Measurements from ENCODE around the gene CHN1. TPM values are rescaled to one million over a fixed set of nuclear protein-coding genes. Genes with fewer than 3 reads are reported as not detected.

Gene CHN1
- total RNA-seq, 2 donors from 2014 or later, result 13.3 to 30.7 TPM

DNA sequence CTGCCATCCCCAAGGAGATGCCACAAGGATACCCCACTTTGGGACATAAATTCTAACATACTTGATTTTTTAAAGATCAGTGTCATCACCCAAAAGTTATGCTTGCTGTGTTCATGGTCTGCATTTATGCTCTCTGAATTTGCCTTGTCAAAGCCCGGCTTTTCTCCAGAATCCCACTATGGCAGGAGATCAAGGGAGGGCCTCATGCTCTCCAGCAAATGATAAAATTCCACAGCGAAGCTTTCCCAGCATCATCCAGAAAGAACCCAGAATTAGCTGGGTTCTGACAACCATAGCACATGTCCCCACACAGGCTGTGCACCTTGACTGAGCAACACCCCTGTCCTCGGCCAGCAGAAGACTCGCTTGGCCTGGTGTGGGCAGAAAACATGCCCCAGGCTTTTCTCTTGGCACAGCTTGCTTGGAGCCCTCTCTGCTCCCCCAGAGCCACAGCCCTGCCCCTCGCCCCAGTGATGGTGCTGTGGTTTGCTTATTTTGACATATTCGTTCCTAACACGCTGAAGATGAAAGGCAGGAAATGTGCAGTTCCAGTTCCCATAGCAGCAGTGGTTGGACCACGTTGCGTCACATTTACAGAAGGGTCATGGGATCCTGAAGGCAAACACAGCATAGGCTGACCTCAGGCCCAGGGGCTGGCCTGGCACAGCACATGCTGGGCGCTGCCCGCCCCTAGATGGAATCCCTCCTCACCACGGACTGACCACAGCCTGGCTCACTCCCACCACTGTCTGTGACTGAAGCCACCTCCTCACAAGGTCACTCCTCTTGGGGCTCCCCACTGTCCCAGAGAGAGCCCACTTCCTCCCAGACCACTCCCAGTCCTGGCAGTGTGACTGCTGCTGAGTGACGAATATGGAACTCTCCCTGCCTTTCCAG lies 226.8 kb downstream of the CHN1 start:
- Histone ChIP-seq H3K4me1 (ENCODE audit: control insufficient read depth in 1 of 2, low read depth in 2 of 2) (peaks cover 0 to 4% of the 10 kb centered on the region in 2 donors), H3K27me3 (replicated peaks; ENCODE audit: insufficient read depth) (no peaks in the 10 kb centered on the region), H3K36me3 (no peaks in the 10 kb centered on the region), H3K4me3 (no peak overlapping the region), H3K27ac (no peak overlapping the region), H3K9me3 (no peaks in the 10 kb centered on the region)
- ATAC-seq (ENCODE audit: insufficient number of reproducible peaks, low FRiP score, low read depth) (no peak), DNase-seq (ENCODE audit: low spot score) (no peak)
- TF ChIP-seq, protein P1, sequence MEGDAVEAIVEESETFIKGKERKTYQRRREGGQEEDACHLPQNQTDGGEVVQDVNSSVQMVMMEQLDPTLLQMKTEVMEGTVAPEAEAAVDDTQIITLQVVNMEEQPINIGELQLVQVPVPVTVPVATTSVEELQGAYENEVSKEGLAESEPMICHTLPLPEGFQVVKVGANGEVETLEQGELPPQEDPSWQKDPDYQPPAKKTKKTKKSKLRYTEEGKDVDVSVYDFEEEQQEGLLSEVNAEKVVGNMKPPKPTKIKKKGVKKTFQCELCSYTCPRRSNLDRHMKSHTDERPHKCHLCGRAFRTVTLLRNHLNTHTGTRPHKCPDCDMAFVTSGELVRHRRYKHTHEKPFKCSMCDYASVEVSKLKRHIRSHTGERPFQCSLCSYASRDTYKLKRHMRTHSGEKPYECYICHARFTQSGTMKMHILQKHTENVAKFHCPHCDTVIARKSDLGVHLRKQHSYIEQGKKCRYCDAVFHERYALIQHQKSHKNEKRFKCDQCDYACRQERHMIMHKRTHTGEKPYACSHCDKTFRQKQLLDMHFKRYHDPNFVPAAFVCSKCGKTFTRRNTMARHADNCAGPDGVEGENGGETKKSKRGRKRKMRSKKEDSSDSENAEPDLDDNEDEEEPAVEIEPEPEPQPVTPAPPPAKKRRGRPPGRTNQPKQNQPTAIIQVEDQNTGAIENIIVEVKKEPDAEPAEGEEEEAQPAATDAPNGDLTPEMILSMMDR (IDR thresholded peaks at IDR 0.05), result no peak

DNA sequence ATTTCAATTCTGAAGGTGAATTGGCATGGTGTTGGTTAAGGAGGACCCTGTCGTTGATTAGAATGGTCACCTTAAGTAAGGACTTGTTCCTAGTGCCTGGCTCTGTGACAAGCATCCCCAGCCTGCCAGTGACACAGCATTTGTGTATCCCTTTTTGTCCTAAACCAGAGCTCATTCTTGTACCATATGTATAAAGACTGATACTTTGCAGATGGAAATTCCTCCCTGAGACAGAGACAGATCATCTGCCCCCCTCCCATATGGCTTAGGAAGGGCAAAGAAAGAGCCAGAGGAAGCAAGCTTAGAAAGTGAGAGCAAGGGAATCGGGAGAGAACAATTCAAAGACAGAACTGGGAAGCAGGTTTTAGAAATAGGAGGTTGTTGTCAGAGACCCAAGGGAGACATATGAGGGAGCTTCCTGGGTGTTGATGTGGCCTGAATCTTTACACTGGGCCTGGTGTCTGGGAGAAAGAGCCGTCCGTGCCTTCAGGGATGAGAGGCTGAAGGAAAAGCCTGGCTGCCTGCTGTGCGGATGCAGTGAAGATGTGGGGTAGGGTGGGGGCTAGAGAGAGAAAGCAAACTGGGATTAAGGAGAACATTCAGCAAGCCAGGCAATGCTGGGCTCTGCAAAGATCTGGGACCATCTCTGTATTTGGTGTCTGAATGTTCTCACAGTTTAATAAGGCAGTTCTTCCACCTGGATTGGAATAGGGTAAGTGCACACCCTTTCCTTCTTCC lies 227.7 kb downstream of the CHN1 start:
- TF ChIP-seq, protein P1 (IDR thresholded peaks at IDR 0.05), result no peak
- no peaks in the 10 kb centered on the region for H3K36me3 ChIP-seq
- no peak overlapping the region for H3K27ac ChIP-seq
- no peaks in the 10 kb centered on the region for H3K27me3 ChIP-seq (replicated peaks; ENCODE audit: insufficient read depth)
- H3K4me3 ChIP-seq, result no peak overlapping the region
- H3K9me3 ChIP-seq, result no peaks in the 10 kb centered on the region
- peaks cover 3 to 10% of the 10 kb centered on the region in 2 donors for H3K4me1 ChIP-seq (ENCODE audit: control insufficient read depth in 1 of 2, low read depth in 2 of 2)
- ATAC-seq (ENCODE audit: insufficient number of reproducible peaks, low FRiP score, low read depth) (no peak), DNase-seq (ENCODE audit: low spot score) (no peak)

DNA sequence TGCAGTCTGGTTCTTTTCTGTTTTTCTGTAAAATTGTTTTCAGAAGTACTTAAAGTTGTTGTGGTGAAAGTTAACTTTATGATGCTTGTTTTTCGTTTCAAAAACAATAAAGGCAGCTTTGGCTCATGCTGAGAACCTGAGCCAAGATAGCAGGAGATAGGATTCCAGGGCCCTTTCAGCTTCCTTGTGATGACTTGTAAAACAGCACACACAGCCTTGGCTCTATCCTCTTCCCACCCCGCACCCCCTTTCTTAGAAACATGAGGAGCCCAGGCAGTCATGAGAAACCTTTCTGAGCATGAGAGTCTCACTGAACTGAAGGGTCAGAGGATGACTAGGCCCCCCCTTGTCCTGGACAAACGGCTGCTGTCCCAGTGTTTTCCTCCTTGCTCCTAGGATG lies 228.5 kb downstream of the CHN1 start:
- no peaks in the 10 kb centered on the region for H3K27me3 ChIP-seq (replicated peaks; ENCODE audit: insufficient read depth)
- H3K4me3 ChIP-seq, result no peak overlapping the region
- H3K4me1 ChIP-seq (ENCODE audit: control insufficient read depth in 1 of 2, low read depth in 2 of 2), result peaks cover 6 to 16% of the 10 kb centered on the region in 2 donors
- no peak overlapping the region for H3K27ac ChIP-seq
- no peaks in the 10 kb centered on the region for H3K36me3 ChIP-seq
- ATAC-seq (ENCODE audit: insufficient number of reproducible peaks, low FRiP score, low read depth), result no peak
- no peaks in the 10 kb centered on the region for H3K9me3 ChIP-seq
- TF ChIP-seq, protein P1 (IDR thresholded peaks at IDR 0.05), result no peak
- DNase-seq (ENCODE audit: low spot score), result no peak

DNA sequence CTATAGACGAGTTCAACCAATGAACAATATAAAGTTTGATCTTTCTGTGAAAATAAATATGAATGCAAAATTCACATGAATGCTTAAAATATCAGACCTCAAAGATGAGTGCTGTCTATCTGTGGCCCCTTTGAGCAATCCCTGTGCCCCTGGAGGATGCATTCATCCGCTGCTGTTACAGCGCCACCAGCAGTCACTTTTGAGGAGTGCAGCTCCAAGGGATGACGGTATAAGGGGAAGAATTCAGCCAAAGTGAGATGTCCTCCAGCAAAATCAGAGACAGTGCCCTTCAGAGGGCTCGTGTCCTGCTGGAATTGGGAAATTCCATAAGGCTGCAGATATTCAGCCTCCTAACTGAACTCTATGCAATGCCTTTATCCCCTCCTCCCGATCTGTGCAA lies 229.0 kb downstream of the CHN1 start:
- no peaks in the 10 kb centered on the region for H3K9me3 ChIP-seq
- H3K36me3 ChIP-seq, result no peaks in the 10 kb centered on the region
- TF ChIP-seq, protein P1 (IDR thresholded peaks at IDR 0.05), result no peak
- peaks cover 6 to 17% of the 10 kb centered on the region in 2 donors for H3K4me1 ChIP-seq (ENCODE audit: control insufficient read depth in 1 of 2, low read depth in 2 of 2)
- no peak overlapping the region for H3K27ac ChIP-seq
- DNase-seq (ENCODE audit: low spot score) (no peak), ATAC-seq (ENCODE audit: insufficient number of reproducible peaks, low FRiP score, low read depth) (no peak)
- no peaks in the 10 kb centered on the region for H3K27me3 ChIP-seq (replicated peaks; ENCODE audit: insufficient read depth)
- no peak overlapping the region for H3K4me3 ChIP-seq

DNA sequence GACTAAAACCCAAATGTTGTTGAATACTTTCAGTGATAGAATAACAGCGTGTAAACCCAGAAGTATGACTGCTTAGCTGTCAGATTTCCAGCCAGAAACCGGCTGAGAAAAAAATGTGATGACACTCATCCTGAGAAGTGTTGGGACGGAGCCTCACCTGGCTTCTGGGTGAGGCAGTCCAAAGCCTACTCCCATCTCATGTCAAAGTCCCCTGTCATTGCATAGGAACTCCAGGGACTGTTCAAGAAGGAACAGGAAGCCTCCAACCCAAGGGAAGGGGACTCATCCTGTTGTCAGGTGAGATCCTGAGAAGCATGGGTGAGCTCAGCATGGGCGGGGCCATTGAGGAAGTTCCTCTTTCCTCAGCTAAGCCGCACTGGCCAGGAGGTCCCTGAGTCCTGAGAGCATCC lies 229.6 kb downstream of the CHN1 start:
- ATAC-seq (ENCODE audit: insufficient number of reproducible peaks, low FRiP score, low read depth), result no peak
- TF ChIP-seq, protein P1 (IDR thresholded peaks at IDR 0.05), result no peak
- Histone ChIP-seq H3K27me3 (replicated peaks; ENCODE audit: insufficient read depth) (no peaks in the 10 kb centered on the region), H3K36me3 (no peaks in the 10 kb centered on the region), H3K9me3 (no peaks in the 10 kb centered on the region), H3K27ac (no peak overlapping the region), H3K4me3 (no peak overlapping the region), H3K4me1 (ENCODE audit: control insufficient read depth in 1 of 2, low read depth in 2 of 2) (peaks cover 6 to 17% of the 10 kb centered on the region in 2 donors)
- no peak for DNase-seq (ENCODE audit: low spot score)
